ENCODE data around the gene ZSCAN25. TPM values are rescaled to one million over a fixed set of nuclear protein-coding genes. Genes with fewer than 3 reads are reported as not detected.
"Not testable (repeated sequence)": the region's sequence is repeated elsewhere in the genome, so short reads cannot be mapped to it uniquely, and the experiment has no call there.

The ZSCAN25 gene
- total RNA-seq, 2 donors from 2014 or later, result 9.4 to 9.7 TPM

- intact Hi-C loops (cut with DNase I), result no loop called here
- DNase-seq (no peak), ATAC-seq (no peak)
These were observed 2.3 kb upstream of the ZSCAN25 start for GRCh38 chr7:99614495-99614894.

- no peak for ATAC-seq
- no peak for DNase-seq
- intact Hi-C loops (cut with DNase I), result no loop called here
These were observed 772 bp upstream of the ZSCAN25 start for GRCh38 chr7:99615989-99616358.

DNA sequence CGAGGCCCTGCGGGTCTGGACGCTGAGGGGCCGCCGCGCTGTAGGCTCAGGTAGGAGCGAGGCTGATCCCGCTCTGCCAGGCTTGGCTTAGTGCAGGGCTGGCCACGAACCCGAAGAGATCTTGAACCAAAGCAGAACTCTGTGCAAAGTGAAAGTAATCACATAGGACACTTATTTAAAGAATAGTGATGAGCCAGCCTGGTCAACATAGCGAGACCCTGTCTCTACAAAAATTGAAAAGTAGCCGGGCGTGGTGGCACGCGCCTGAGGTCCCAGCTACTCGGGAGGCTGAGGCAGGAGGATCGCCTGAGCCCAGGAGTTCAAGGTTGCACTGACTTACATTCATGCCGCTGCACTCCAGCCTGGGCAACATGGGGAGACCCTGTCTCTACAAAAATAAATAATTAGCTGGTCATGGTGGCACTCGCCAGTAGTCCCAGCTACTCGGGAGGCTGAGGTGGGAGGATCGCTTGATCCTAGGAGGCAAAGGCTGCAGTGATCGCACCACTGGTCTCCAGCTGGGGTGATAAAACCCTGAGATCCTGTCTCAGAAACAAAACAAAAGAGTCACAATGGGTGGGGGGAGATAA is 541 bp downstream of the ZSCAN25 start:
- ATAC-seq (no peak), DNase-seq (no peak)
- intact Hi-C loops (cut with DNase I), result no loop called here

GRCh38 chr7:99618726-99619125 is 2.0 kb downstream of the ZSCAN25 start:
- ATAC-seq (no peak), DNase-seq (no peak)
- intact Hi-C loops (cut with DNase I), result no loop called here

DNA sequence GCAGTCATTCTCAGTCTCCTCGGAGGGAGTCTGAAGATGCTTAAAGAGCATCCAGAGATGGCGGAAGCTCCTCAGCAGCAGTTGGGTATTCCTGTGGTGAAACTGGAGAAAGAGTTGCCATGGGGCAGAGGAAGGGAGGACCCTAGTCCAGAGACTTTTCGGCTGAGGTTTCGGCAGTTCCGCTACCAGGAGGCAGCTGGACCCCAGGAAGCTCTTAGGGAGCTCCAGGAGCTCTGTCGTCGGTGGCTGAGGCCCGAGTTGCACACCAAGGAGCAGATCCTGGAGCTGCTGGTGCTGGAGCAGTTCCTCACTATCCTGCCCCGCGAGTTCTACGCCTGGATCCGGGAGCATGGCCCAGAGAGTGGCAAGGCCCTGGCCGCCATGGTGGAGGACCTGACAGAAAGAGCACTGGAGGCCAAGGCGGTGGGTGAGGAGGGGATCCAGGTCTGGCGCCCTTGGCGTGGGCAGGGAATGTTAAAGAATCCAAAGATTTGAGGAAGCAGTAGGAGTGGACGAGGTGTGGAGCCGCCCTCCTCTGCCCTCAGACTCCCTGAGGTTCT is 2.9 kb downstream of the ZSCAN25 start:
- ATAC-seq, result no peak
- DNase-seq, result no peak
- intact Hi-C loops (cut with DNase I), result no loop called here

DNA sequence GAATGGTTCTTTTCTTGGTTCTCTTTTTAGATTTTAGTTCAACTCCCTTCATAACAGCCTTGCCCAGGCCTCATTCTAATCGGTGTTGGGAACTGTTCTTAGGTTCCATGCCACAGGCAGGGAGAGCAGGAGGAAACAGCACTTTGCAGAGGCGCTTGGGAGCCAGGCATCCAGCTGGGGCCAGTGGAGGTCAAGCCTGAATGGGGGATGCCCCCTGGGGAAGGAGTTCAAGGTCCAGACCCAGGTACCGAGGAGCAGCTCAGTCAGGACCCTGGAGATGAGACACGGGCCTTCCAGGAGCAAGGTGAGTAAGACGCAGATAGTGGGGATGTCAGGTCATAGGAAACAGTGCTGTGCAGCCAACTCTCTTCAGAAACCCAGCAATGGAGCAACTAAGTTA is 4.5 kb downstream of the ZSCAN25 start:
- DNase-seq (no peak), ATAC-seq (no peak)
- intact Hi-C loops (cut with DNase I), result no loop called here

DNA sequence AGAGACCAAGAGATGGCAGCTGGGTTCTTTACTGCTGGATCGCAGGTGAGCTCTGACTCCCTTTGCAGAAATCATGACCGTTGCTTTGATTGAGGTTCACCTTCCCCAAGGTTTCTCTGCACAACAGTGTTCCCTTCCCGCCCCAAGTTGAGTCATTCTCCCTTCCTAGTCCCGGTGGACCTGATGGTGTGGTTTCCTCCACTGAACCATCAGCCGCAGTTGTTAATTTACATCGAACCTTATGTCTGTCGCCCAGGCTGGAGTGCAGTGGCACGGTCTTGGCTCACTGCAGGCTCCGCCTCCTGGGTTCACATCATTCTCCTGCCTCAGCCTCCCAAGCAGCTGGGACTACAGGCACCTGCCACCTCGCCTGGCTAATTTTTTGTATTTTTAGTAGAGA is 5.8 kb downstream of the ZSCAN25 start:
- no peak for DNase-seq
- intact Hi-C loops (cut with DNase I), result no loop called here
- no peak for ATAC-seq

- intact Hi-C loops (cut with DNase I), result no loop called here
- no peak for DNase-seq
These were observed 6.4 kb downstream of the ZSCAN25 start for GRCh38 chr7:99623091-99623693.

GRCh38 chr7:99623702-99624447 is 7.1 kb downstream of the ZSCAN25 start:
- no peak for DNase-seq
- intact Hi-C loops (cut with DNase I), result no loop called here
- ATAC-seq, result no peak

More at GRCh38 chr7:99623091-99623693, 6.4 kb downstream of the ZSCAN25 start:
- no peak for ATAC-seq

- DNase-seq (no peak), ATAC-seq (peak in 1 of 2 donors; percentile 44)
- intact Hi-C loops (cut with DNase I), result no loop called here
These were observed 7.7 kb downstream of the ZSCAN25 start for GRCh38 chr7:99624484-99624883.

GRCh38 chr7:99625321-99625720 is 8.6 kb downstream of the ZSCAN25 start:
- ATAC-seq, result no peak
- intact Hi-C loops (cut with DNase I), result no loop called here
- no peak for DNase-seq

DNA sequence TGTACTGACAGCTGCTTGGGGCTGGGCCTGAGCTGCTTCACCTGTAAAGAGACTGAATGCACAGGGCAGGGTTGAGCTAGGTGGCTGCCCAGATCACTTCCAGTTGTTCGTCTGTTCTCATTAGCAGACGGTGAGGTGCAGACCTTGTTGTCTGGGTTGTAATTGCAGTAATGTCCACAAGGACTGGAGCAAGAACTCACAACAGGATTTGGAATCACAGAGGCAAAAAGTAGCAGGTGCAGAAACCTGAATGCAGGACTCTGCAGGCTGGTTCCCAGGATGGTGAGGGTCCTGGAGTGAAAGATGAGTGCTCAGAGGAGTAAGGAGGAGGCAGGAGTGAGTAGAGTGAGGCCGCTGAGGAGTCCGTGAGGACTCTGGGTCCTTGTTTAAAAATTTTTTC is 9.2 kb downstream of the ZSCAN25 start:
- ATAC-seq, result no peak
- intact Hi-C loops (cut with DNase I), result no loop called here

DNA sequence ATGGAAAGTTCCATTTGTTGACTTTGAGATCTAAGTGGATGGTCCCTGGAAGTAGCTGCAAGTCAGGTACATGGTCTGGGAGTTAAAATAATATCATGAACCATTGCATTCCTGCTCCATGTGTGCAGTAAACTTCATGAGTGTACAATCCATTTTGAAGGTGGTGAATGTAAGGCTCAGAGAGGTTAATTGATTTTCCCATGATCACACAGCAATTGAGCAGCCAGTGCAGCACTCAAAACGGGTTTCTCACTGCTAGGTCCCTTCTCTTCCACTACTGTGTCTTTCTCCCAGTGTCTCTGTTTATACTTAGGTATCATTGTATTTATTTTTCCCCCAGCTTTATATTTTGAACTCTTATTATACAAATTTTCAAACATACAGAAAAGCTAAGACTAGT is 9.9 kb downstream of the ZSCAN25 start:
- ATAC-seq (no peak), DNase-seq (no peak)
- intact Hi-C loops (cut with DNase I), result no loop called here

More for the DNA sequence above, 9.2 kb downstream of the ZSCAN25 start:
- no peak for DNase-seq

DNA sequence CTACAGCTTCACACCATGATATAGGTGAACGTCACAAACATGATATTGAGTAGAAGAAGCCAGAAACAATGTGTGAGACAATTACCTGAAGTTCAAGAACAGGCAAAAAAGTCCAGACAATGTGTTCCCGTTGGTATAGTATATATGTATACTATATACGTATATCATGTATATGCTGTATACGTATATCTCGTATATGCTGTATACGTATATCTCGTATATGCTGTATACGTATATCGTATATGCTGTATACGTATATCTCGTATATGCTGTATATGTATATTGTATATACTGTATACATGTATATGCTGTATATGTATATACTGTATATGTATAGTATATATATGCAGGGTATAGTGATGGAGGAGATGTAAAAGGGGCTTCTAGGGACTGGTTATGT is 10.8 kb downstream of the ZSCAN25 start:
- intact Hi-C loops (cut with DNase I), result no loop called here
- ATAC-seq (no peak), DNase-seq (no peak)

GRCh38 chr7:99628471-99629465 is 12.0 kb downstream of the ZSCAN25 start:
- intact Hi-C loops (cut with DNase I), result no loop called here
- no peak for DNase-seq
- ATAC-seq, result no peak

- DNase-seq (no peak), ATAC-seq (no peak)
- intact Hi-C loops (cut with DNase I), result loop anchor here in 1 of 2 donors (10.0 kb wide), 1 partner anchor 215 kb away; no protein-coding TSS in a partner anchor
These were observed 12.9 kb downstream of the ZSCAN25 start for GRCh38 chr7:99629643-99630042.

GRCh38 chr7:99631295-99632109 is 14.8 kb downstream of the ZSCAN25 start:
- ATAC-seq (peak; percentile 78 to 81), DNase-seq (no peak)
- intact Hi-C loops (cut with DNase I), result loop anchor here in 1 of 2 donors (10.0 kb wide), 1 partner anchor 213 kb away; no protein-coding TSS in a partner anchor

GRCh38 chr7:99637414-99637813 is 20.7 kb downstream of the ZSCAN25 start:
- DNase-seq, ATAC-seq: not testable (repeated sequence)
- intact Hi-C loops (cut with DNase I), result loop anchor here in 1 of 2 donors (10.0 kb wide), 1 partner anchor 207 kb away; no protein-coding TSS in a partner anchor

All from left cardiac atrium (tissue), 4 donors.